ENCODE data around the gene ADGRA1. TPM values are rescaled to one million over a fixed set of nuclear protein-coding genes. Genes with fewer than 3 reads are reported as not detected.

ADGRA1 gene
- total RNA-seq, 3 donors from 2014 or later (not counting 1 experiment from before 2014, with no cell fraction given) = not detected

DNA sequence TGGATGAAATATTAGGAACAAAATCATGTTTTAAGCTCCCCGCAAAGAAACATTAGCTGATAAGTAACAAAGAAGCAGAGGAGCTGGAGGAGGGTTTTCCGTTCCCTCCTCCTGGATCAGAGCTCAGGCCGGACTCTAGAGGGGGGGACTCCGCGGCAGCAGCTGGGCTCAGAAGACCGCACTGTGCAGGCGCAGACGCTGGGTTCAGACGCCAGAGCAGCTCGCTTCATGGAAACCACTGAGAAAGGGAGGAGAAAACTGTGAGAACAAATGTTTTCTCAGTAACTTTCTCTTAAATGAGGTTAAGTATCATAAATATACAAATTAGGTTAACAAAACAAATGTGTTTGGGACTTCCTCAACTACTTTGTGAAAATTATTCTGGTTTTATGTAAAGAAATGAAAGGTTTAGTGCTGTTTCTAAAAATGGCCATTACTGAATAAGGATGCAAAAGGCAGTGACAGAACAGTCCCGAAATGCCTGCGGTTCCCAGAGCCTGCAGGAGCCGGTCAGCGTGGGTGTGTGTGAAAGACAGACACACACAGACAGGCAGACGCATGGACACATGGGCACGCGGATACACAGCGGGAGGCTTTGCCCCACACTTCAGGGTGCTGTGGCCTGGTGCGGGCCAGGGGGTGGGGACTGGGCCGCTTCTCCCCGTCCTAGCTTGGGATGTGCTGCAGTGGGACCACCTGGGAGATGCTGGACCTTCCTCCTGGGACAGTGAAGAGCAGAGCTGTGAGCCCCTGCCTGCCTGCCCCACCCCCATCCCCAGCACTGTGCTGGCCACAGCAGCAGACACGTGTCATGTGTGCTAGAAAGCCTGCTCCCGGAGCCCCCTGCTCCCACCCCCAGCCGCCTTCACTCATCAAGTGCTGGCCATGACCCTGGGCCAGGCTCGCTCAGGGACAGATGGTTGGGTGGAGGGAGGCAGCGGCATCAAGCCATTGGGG is 20.3 kb upstream of the ADGRA1 start:
- Histone ChIP-seq H3K36me3 (ENCODE audit: control insufficient read depth, insufficient read depth, low read length) (no peaks in the 10 kb centered on the region), H3K4me3 (ENCODE audit: low read length) (no peak overlapping the region), H3K4me1 (ENCODE audit: control insufficient read depth, insufficient read depth, low read length) (no peaks in the 10 kb centered on the region), H3K27ac (ENCODE audit: low read length) (no peak overlapping the region), H3K27me3 (ENCODE audit: control insufficient read depth, insufficient read depth, low read length) (no peaks in the 10 kb centered on the region), H3K9me3 (ENCODE audit: control insufficient read depth, insufficient read depth, low read length) (no peaks in the 10 kb centered on the region)
- H3K36me3 Mint-ChIP-seq = no peaks in the 10 kb centered on the region
- ATAC-seq (no peak), DNase-seq (no peak)
- no peaks in the 10 kb centered on the region for H3K9me3 Mint-ChIP-seq
- H3K27me3 Mint-ChIP-seq (ENCODE audit: low read depth in 2 of 2) = no peaks in the 10 kb centered on the region
- H3K4me3 Mint-ChIP-seq = no peak overlapping the region
- intact Hi-C loops (cut with micrococcal nuclease) = no loop called here
- no peak overlapping the region for H3K27ac Mint-ChIP-seq
- TF ChIP-seq, protein P1, sequence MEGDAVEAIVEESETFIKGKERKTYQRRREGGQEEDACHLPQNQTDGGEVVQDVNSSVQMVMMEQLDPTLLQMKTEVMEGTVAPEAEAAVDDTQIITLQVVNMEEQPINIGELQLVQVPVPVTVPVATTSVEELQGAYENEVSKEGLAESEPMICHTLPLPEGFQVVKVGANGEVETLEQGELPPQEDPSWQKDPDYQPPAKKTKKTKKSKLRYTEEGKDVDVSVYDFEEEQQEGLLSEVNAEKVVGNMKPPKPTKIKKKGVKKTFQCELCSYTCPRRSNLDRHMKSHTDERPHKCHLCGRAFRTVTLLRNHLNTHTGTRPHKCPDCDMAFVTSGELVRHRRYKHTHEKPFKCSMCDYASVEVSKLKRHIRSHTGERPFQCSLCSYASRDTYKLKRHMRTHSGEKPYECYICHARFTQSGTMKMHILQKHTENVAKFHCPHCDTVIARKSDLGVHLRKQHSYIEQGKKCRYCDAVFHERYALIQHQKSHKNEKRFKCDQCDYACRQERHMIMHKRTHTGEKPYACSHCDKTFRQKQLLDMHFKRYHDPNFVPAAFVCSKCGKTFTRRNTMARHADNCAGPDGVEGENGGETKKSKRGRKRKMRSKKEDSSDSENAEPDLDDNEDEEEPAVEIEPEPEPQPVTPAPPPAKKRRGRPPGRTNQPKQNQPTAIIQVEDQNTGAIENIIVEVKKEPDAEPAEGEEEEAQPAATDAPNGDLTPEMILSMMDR (IDR thresholded peaks at IDR 0.05) = no peak
- H3K4me1 Mint-ChIP-seq = no peaks in the 10 kb centered on the region
- 89% methylated on average over 26 of the region's 26 CpGs for WGBS (ENCODE audit: insufficient coverage)

DNA sequence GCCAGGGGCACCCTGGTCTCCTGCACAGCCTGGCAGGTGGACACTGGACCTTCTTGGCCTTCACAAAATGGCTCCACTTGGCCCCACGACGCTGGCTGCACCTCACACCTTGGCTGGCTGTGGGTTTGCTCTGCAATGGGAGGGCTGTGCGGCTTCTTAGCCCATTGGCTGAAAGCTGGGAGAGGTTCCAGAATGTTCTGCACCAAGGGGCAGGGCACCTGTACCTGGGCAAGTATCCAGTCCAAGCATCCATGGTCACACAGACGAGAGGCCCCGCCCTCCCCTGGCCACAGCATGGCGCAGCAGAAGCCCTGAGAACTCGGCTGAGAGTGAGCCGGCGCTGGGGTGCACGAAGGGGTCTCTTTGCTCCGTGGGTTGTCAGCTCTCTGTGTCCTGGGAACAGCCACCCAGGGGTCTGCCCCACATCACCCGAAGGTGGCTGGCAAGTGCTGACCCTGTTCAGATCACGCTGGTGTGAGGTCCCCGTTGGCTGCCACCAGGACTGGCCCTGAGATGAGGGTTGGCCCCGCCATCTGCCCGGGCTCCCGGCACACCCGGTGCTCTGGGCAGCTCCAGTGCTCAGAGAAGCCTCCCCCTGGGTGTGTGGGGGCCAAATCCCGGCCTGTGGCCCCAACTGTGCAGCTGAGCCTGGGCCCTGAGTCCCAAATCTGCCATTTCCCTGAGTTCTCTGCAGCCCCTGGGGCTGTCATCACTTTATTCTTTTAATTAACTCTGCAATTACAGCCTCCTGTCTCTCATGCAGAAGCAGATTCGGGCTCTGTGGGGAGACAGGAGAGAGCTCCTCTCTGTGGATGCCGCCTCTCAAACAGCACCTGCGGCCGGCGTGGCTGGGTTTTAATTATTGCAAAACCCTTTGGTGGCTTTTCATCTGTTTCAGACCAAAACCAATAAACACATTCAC is 19.4 kb upstream of the ADGRA1 start:
- intact Hi-C loops (cut with micrococcal nuclease) = no loop called here
- H3K27me3 Mint-ChIP-seq (ENCODE audit: low read depth in 2 of 2) = no peaks in the 10 kb centered on the region
- Histone ChIP-seq H3K27me3 (ENCODE audit: control insufficient read depth, insufficient read depth, low read length) (no peaks in the 10 kb centered on the region), H3K9me3 (ENCODE audit: control insufficient read depth, insufficient read depth, low read length) (no peaks in the 10 kb centered on the region), H3K4me1 (ENCODE audit: control insufficient read depth, insufficient read depth, low read length) (no peaks in the 10 kb centered on the region), H3K27ac (ENCODE audit: low read length) (no peak overlapping the region), H3K4me3 (ENCODE audit: low read length) (no peak overlapping the region), H3K36me3 (ENCODE audit: control insufficient read depth, insufficient read depth, low read length) (no peaks in the 10 kb centered on the region)
- ATAC-seq (no peak), DNase-seq (no peak)
- H3K9me3 Mint-ChIP-seq = no peaks in the 10 kb centered on the region
- H3K4me1 Mint-ChIP-seq = no peaks in the 10 kb centered on the region
- H3K36me3 Mint-ChIP-seq = no peaks in the 10 kb centered on the region
- TF ChIP-seq, protein P1 (IDR thresholded peaks at IDR 0.05) = no peak
- WGBS (ENCODE audit: insufficient coverage) = 86% methylated on average over 24 of the region's 24 CpGs
- no peak overlapping the region for H3K4me3 Mint-ChIP-seq
- H3K27ac Mint-ChIP-seq = no peak overlapping the region

DNA sequence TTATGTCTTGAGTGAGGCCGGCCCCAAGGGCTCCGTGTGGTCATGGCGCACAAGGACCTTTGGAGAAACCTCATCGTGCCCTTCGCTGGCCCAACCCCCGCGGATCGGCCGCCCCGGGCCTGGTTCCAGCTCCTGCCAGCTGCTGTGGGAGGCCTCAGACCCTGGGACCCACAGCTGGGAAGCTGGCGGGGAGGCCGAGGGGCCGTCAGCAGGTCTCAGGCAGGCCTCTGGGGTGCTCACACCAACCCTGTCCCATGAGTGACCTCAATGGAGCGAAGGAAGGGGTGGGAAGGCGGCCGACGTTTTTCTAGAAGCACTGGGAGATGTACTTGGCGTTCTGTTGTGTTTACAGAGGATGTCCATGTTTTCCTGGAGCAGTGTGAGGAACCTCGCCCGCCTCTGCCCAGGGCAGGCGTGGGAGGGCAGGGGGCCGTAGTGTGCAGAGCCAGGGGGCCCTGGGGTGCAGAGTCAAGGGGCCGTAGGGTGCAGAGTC is 18.6 kb upstream of the ADGRA1 start:
- 87% methylated on average over 23 of the region's 23 CpGs for WGBS (ENCODE audit: insufficient coverage)
- TF ChIP-seq, protein P1 (IDR thresholded peaks at IDR 0.05) = no peak
- Histone ChIP-seq H3K27me3 (ENCODE audit: control insufficient read depth, insufficient read depth, low read length) (no peaks in the 10 kb centered on the region), H3K4me3 (ENCODE audit: low read length) (no peak overlapping the region), H3K9me3 (ENCODE audit: control insufficient read depth, insufficient read depth, low read length) (no peaks in the 10 kb centered on the region), H3K27ac (ENCODE audit: low read length) (no peak overlapping the region), H3K36me3 (ENCODE audit: control insufficient read depth, insufficient read depth, low read length) (no peaks in the 10 kb centered on the region), H3K4me1 (ENCODE audit: control insufficient read depth, insufficient read depth, low read length) (no peaks in the 10 kb centered on the region)
- no peaks in the 10 kb centered on the region for H3K9me3 Mint-ChIP-seq
- intact Hi-C loops (cut with micrococcal nuclease) = no loop called here
- H3K27ac Mint-ChIP-seq = no peak overlapping the region
- H3K27me3 Mint-ChIP-seq (ENCODE audit: low read depth in 2 of 2) = no peaks in the 10 kb centered on the region
- no peak for ATAC-seq
- H3K4me3 Mint-ChIP-seq = no peak overlapping the region
- no peaks in the 10 kb centered on the region for H3K36me3 Mint-ChIP-seq
- H3K4me1 Mint-ChIP-seq = no peaks in the 10 kb centered on the region
- DNase-seq = no peak
